Measurements from ENCODE around the gene QPCT. TPM values are rescaled to one million over a fixed set of nuclear protein-coding genes. Genes with fewer than 3 reads are reported as not detected.
A peak's percentile ranks its signal among the peaks of the same experiment; 100 is the strongest.

The QPCT gene
- total and polyA plus RNA-seq, 2 of the 4 experiments (the other 2 are of a cell fraction), result 1.9 to 2.2 TPM

GRCh38 chr2:37326285-37326684, 18.1 kb upstream of the QPCT start:
- Histone ChIP-seq H2AFZ (replicated peaks; ENCODE audit: low read length, poor library complexity) (no peak overlapping the region), H4K5ac (ENCODE audit: low read depth, low read length) (no peak overlapping the region), H3K9ac (ENCODE audit: low read depth, low read length) (no peak overlapping the region), H3K23ac (ENCODE audit: low read depth, low read length) (no peak overlapping the region), H3K4me1 (ENCODE audit: control insufficient read depth, insufficient read depth, low read length) (peaks cover 4% of the 10 kb centered on the region), H3K4ac (ENCODE audit: low read depth, low read length) (no peak overlapping the region), H3K18ac (ENCODE audit: low read depth, low read length) (no peak overlapping the region), H3K9me3 (ENCODE audit: control insufficient read depth, insufficient read depth, low read length) (no peaks in the 10 kb centered on the region), H2BK5ac (ENCODE audit: low read depth, low read length, poor library complexity, severe bottlenecking) (no peak overlapping the region), H3K4me2 (ENCODE audit: low read depth, low read length) (peak overlapping the region; percentile 57), H3K9me1 (ENCODE audit: insufficient read depth, low read length) (no peaks in the 10 kb centered on the region), H3K79me1 (ENCODE audit: low read depth in 1 of 2, low read length in 2 of 2) (peaks cover 13 to 33% of the 10 kb centered on the region in 2 experiments), H3K14ac (replicated peaks; ENCODE audit: low read depth, low read length) (no peak overlapping the region), H2AK5ac (ENCODE audit: low read depth, low read length) (no peak overlapping the region), H2BK120ac (ENCODE audit: low read depth, low read length) (no peak overlapping the region), H3K4me3 (ENCODE audit: insufficient read depth, low read depth, low read length) (no peak overlapping the region), H4K20me1 (ENCODE audit: insufficient read depth, low read length) (peaks cover 12% of the 10 kb centered on the region; the same call in 1 of the 2 replicates), H2AK9ac (replicated peaks; ENCODE audit: low read depth, low read length, poor library complexity) (no peak overlapping the region), H3K36me3 (ENCODE audit: control insufficient read depth, insufficient read depth, low read length) (no peaks in the 10 kb centered on the region), H3K27ac (ENCODE audit: insufficient read depth, low read length) (no peak overlapping the region), H2BK15ac (ENCODE audit: low read depth, low read length) (no peak overlapping the region), H4K8ac (ENCODE audit: low read depth in 2 of 2, low read length in 2 of 2) (peak overlapping the region in 1 of 2 experiments; percentile 50; a peak in 1 of 4 replicates), H4K91ac (ENCODE audit: insufficient read depth, low read depth, low read length) (no peak overlapping the region), H3K56ac (ENCODE audit: extremely low read depth, insufficient read depth, low read length) (no peak overlapping the region), H3K27me3 (ENCODE audit: control insufficient read depth, insufficient read depth, low read length) (no peaks in the 10 kb centered on the region; the same call in 1 of the 2 replicates), H2BK20ac (ENCODE audit: low read depth, low read length) (no peak overlapping the region)
- TF ChIP-seq CTCF (conservative IDR thresholded peaks at IDR 0.05; ENCODE audit: low read depth, low read length), result no peak
- no peak for TF ChIP-seq MAZ (IDR thresholded peaks at IDR 0.05; ENCODE audit: borderline replicate concordance, low read depth, low read length)
- TF ChIP-seq CEBPB (IDR thresholded peaks at IDR 0.05; ENCODE audit: low read depth, low read length), result peak; percentile 68
- TF ChIP-seq RCOR1 (IDR thresholded peaks at IDR 0.05; ENCODE audit: insufficient replicate concordance, low read length), result no peak
- TF ChIP-seq BHLHE40 (IDR thresholded peaks at IDR 0.05; ENCODE audit: low read depth, low read length), result no peak
- no peak for TF ChIP-seq CHD1 (IDR thresholded peaks at IDR 0.05; ENCODE audit: low read depth, low read length)
- TF ChIP-seq FOS (IDR thresholded peaks at IDR 0.05; ENCODE audit: low read depth, low read length), result no peak
- in situ Hi-C loops (cut with MboI; ENCODE audit: low sequenced_read_pairs), result no loop called here
- peak; percentile 86 for DNase-seq
- ATAC-seq (ENCODE audit: low read depth), result peak; percentile 43
- no TSS peak for BruUV-seq (replicated peaks)
- ChIA-PET CTCF (no interaction called here), POLR2A (ENCODE audit: unreplicated experiment) (no interaction called here)
- dilution Hi-C loops (cut with HindIII; ENCODE audit: low sequenced_read_pairs, unreplicated experiment), result no loop called here
- intact Hi-C loops (cut with micrococcal nuclease), result loop anchor here (2.0 to 10.0 kb wide), 2 partner anchors 61 to 161 kb away; no protein-coding TSS in a partner anchor
- no CpG with 5 or more reads among the region's 2 CpGs for WGBS, 2 experiments (ENCODE audit: extremely low coverage in 2 of 2, insufficient read length in 1 of 2)

Measured in IMR-90 (cell line).